T-helper 9 cell (primary cell): Measurements from ENCODE around the gene RFX7.
"Not testable (repeated sequence)": the region's sequence is repeated elsewhere in the genome, so short reads cannot be mapped to it uniquely, and the experiment has no call there.

Experiments
- DNase-seq: peaks from one replicate; pipeline ENCODE4 v3.0.0-alpha.2; 2020
- total RNA-seq, 2 donors: gene quantifications; one replicate each; lab custom pipeline; 2026; lab: John Stamatoyannopoulos, UW

The RFX7 gene
- total RNA-seq, result 21.2 to 30.8 reads per million in 2 donors

DNA sequence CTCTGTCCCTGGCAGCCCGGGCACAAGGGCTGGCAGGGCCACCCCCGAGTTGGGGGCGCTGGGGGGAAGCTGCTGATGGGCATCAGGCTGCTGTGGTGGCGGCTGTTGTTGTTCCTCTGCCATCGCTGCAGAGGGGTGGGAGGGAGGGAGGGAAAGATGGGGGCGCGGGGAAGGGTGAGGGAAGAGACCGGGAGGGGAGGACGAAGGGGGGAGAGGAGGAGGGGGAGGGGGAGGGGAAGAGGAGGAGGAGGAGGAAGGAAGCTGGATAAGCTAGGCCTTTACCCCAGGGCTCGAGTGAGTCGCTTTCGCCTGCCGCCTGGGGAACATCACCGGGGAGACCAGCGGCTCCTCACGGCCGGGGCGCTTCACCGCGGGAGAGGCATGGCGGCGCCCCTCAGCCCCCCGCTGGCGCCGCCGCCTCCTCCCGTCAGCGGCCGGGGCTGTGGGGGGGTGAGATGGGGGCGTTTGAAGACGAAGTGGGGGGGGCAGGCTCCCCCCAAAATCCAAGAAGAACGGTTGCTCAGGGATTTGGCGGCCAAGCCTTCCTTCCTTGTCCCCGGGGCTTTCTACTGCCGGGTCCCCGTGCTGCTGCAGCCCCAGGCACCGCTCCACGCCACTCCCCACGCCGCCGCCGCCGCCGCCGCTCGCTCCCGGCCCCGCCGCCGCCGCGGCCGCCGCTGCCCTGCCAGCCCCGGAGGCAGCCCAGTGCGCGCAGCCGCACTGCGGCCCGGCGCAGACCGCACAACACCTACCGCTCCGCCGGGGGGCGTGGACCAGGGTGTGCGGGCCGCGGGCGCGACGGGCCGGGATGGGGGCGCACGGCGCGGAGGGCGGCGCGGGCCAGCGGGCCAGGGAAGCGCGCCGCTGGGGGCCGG lies at the start of gene RFX7:
Gene RFX7 (minus strand): TSS at position 717 of the 875 bp plus-strand sequence. CDS start 594 bp downstream, at position 123.
- DNase-seq, result peak; percentile 70

DNA sequence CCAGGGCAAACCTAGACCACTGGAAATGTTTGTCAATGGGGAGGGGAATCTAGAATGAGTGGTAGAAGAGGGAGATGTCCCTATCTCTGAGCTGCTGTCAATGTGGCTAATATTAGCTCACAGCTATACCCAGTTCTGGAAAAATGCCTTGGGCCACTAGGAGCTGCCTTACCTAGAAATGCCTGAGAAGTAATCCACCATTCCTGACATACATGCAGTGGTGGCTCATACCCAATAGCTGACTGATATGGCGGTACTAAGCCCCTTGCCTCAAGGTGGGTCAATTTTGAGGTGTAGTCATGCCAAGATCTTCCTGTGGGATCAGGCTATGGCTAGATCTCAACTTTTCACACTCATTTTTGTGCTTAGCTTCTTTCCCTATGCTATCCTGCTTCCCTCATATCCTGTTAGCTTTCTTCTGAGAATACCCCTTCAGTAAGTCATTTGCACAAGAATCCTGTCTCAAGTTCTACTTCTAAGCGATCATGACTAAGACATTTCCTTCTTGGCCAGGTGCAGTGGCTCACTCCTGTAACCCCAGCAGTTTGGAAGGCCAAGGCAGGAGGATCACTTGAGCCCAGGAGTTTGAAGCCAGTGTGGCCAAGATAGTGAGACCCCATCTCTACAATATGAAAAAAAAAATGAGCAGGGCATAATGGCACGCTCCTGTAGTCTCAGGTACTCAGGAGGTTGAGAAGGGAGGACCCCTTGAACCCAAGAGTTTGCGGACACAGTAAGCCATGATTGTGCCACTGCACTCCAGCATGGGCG lies 49.1 kb upstream of the RFX7 start:
- no peak for DNase-seq

DNA sequence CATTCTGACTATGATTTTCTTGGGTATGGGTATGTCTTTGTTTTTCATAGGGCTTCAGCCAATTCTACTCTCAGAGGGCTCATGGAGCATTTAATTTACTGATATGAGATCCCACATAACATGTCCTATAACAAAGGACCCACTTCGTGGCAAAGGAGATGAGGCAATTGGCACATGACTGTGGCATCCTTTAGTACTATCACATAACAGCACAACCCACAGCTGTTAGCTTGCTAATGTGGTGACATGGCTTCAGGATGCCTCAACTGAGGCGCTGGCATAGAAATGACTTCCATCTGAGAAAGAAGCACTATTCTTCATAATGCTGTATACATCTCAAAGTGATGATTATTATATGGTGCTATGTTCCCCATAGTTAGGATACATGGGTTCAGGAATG lies 48.1 kb upstream of the RFX7 start:
- DNase-seq, result no peak

GRCh38 chr15:56286213-56286612 lies 42.5 kb upstream of the RFX7 start:
- no peak for DNase-seq

DNA sequence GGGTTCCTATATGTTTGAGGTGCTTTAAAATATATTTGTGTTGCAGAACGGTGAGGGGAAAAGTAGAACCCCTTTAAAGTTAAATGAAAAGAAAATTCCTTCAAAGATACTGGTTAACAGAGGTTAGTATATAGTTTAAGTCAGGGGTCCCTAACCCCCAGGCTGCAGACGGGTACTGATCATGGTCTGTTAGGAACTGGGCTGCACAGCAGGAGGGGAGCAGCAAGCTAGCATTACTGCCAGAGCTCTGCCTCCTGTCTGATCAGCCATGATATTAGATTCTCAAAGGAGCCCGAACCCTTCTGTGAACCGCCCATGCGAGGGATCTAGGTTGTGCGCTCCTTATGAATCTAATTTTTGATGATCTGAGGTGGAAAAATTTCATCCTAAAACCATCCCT lies 37.5 kb upstream of the RFX7 start:
- no peak for DNase-seq

DNA sequence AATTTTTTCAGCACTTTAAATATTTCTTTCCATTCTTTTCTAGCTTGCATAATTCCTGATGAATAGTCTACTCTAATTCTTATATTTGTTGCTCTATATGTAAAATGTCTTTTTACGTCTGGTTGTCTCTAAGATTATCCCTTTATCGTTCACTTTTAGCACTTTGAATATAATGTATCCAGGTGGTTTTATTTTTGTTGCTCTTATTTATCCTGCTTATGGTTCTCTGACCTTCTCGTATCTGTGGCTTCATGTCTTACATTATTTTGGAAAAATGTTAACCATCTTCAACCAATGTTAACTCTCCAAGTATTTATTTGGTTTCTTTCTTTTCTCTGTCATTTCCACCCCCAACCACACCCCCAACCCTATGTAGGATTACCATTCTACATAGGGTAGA lies 30.0 kb upstream of the RFX7 start:
- DNase-seq, result no peak

- DNase-seq, result no peak
Measured at GRCh38 chr15:56272454-56272853, 28.8 kb upstream of the RFX7 start.

DNA sequence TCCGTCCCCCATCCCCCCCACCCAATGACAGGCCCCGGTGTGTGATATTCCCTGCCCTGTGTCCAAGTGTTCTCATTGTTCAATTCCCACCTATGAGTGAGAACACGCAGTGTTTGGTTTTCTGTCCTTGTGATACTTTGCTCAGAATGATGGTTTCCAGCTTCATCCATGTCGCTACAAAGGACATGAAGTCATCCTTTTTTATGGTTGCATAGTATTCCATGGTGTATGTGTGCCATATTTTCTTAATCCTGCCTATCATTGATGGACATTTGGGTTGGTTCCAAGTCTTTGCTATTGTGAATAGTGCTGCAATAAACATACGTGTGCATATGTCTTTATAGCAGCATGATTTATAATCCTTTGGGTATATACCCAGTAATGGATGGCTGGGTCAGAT lies 22.8 kb upstream of the RFX7 start:
- not testable (repeated sequence) for DNase-seq

- DNase-seq, result no peak
Measured at GRCh38 chr15:56261854-56262509, 18.3 kb upstream of the RFX7 start.

- DNase-seq, result not testable (repeated sequence)
Measured at GRCh38 chr15:56257306-56257705, 13.6 kb upstream of the RFX7 start.

DNA sequence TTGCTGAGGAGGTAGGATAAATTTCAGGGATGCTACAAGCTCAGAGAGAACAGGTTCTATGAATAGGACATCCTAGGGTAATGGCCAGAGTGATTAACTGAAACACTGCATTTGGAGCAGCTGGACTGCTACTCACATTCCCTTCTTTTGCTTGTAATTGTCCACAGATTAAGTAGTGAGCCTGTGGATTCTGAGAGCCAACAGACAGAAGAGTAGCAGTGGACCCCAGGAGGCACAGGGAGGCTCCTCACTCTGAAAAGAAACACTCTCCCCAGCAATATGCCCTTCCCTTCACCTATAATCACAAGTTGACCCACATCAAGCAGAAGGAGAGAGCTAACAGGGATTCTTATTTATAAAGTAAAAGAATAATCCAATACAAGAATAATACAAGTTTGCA lies 10.6 kb upstream of the RFX7 start:
- DNase-seq, result no peak

DNA sequence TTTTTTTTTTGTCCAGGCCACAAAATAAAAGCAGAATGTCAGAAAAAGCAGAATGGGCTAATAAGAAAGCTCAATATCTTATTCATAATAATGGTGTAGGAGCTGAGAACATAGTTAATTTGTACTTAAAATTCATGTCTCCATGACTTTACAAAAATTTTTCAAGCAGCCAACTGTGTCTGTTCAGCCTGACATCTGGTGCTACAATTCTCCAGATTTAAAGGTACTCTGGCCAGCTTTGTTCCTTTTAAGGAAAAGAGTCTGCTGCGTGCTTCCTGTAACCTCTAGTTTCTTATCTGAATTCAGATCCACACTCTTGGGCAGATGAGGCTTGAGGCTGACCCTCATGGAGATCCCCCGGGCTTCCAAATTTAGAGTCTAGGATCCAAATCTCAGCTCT lies 8.7 kb upstream of the RFX7 start:
- DNase-seq, result no peak

GRCh38 chr15:56251315-56252095 lies 7.8 kb upstream of the RFX7 start:
- no peak for DNase-seq

DNA sequence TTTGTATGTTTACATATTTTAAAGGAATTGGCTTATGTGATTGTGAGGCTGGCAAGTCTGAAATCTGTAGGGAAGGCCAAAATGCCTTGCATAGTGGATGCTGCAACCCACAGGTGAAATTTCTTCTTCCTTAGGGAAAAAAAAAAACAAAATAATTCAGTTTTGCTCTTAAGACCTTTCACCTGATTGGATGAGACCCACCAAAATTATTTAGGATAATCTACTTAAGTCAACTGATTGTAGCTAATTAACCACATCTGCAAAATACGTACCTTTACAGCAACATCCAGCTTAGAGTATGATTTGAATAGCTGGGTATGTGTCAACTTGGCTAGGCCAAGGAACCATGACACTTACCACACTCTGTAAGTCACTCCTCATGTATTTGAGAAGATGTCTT lies 6.9 kb upstream of the RFX7 start:
- DNase-seq, result no peak

- DNase-seq, result no peak
Measured at GRCh38 chr15:56249092-56249491, 5.4 kb upstream of the RFX7 start.

- DNase-seq, result no peak
Measured at GRCh38 chr15:56248311-56248992, 4.8 kb upstream of the RFX7 start.

DNA sequence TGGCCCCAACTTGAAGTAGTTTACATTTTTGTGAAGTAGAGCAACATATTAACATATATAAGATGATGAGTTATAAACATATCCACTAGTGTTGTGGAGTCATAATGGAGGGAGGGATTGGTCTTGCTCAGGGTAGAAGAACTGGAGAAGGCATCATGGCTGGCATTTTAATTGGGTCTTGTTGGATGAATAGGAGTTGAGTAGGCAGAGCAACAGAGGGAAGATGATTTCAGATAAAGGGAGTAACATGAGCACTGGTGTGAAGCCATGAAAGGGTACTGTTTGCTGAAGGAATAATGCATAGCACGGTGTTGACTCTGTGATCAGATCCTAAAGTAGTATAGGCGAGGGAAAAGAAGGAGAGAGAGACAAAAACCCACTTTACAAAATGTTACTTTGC lies 3.6 kb upstream of the RFX7 start:
- no peak for DNase-seq

- peak; percentile 78 for DNase-seq
Measured at GRCh38 chr15:56245871-56246814, 2.5 kb upstream of the RFX7 start.

DNA sequence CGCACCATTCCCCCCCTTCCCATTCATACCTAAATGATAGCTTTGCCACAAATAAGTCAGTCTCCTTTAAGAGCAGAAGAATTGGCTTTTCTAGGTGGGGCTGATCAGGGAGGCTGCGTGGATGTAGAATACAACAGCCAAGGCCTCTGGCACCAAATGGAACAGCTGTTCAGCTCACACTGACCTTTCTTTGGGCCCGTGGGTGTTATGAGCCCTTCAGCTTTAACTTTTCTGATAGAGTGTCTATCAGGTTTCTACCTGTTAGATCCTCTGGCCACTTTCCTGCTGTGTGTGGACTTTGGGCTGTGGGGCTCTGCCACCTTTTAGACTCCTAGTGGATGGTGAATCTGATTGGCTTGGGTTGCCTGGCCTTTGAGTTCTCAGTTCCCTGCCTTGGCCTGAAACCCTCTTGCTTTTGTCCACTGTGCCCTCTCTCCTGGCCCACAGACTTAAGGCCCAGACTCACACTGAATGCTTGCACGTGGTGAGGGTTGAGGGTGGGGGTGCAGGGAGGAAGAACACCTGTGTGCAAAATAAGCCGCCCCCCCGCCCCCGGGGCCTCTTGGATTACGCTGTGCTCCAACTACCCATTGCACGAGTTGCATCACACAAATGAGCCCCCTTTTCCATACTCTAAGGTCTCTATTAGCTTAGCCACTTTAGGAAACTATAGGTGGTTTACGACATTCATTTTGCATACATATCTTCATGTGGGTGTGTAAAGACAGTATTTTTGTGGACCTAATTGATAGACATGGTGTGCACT lies 1.3 kb upstream of the RFX7 start:
- peak; percentile 5 for DNase-seq
